HEK293 (cell line): ENCODE results near the gene CYP2C18.

Source experiments
- CTCF ChIA-PET: fragments of 350-600 bp; formaldehyde crosslinking; extraction: SDS; loops from one replicate; lab custom pipeline; 2021; ENCODE audit warnings: antibody characterized with exemption; lab: Yijun Ruan, JAX
- POLR2A ChIA-PET: fragments of 300-600 bp; formaldehyde crosslinking; extraction: SDS; loops from one replicate; lab custom pipeline; 2020; ENCODE audit warnings: antibody characterized with exemption, inconsistent platforms; lab: Yijun Ruan, JAX
- H3K27ac ChIP-seq: fragments of 200-500 bp; sonication (Bioruptor generic); 2 replicates; pipeline ENCODE4 v1.5.1; 2014; ENCODE audit warnings: low read depth, low read length, control low read depth, inconsistent platforms; ENCODE audit errors: extremely low read depth
- H3K36me3 ChIP-seq, 2 experiments: fragments of 200-500 bp in 1 of 2; sonication (Bioruptor generic) in 1 of 2; 1 replicate in 1 of 2; 2 replicates in 1 of 2; pipeline ENCODE4 v1.5.1; 2014 to 2017; ENCODE audit warnings: inconsistent platforms in 2 of 2, low read length in 2 of 2; ENCODE audit not compliant: control insufficient read depth in 2 of 2, insufficient read depth in 1 of 2
- H3K4me1 ChIP-seq: fragments of 200-500 bp; sonication (Bioruptor generic); 2 replicates; pipeline ENCODE4 v1.5.1; 2014; ENCODE audit warnings: mild to moderate bottlenecking, low read length, inconsistent platforms; ENCODE audit not compliant: control insufficient read depth, insufficient read depth
- H3K4me3 ChIP-seq: 2 replicates; pipeline ENCODE4 v1.5.1; 2011; ENCODE audit warnings: low read depth, mild to moderate bottlenecking, control low read depth, low read length, moderate library complexity
- H3K9me3 ChIP-seq: fragments of 200-500 bp; sonication (Bioruptor generic); 2 replicates; pipeline ENCODE4 v1.5.1; 2014; ENCODE audit warnings: low read depth, low read length, inconsistent platforms; ENCODE audit not compliant: control insufficient read depth, insufficient read depth
- BCL11B ChIP-seq: fragments of 450-650 bp; formaldehyde crosslinking; IDR thresholded peaks from 2 replicates; pipeline ENCODE4 v1.5.1; 2016; ENCODE audit warnings: low read depth, missing biosample characterization, missing genetic modification characterization
- ELK4 ChIP-seq: IDR thresholded peaks from 2 replicates; pipeline ENCODE4 v1.6.1; 2011; ENCODE audit warnings: mild to moderate bottlenecking, low read depth, low read length, borderline replicate concordance
- HOXA7 ChIP-seq: sonication (generic); formaldehyde crosslinking; IDR thresholded peaks from 2 replicates; pipeline ENCODE4 v1.8.1; 2022; ENCODE audit warnings: missing genetic modification reagents, borderline replicate concordance
- IKZF3 ChIP-seq: fragments of 450-650 bp; IDR thresholded peaks from 2 replicates; pipeline ENCODE4 v1.5.0; 2018; ENCODE audit warnings: missing biosample characterization, mild to moderate bottlenecking, missing genetic modification characterization, moderate library complexity
- KLF7 ChIP-seq: fragments of 450-650 bp; formaldehyde crosslinking; IDR thresholded peaks from 2 replicates; pipeline ENCODE4 v1.5.1; 2016; ENCODE audit warnings: missing biosample characterization, missing genetic modification characterization, borderline replicate concordance
- ZBTB10 ChIP-seq: fragments of 450-650 bp; formaldehyde crosslinking; IDR thresholded peaks from 2 replicates; pipeline ENCODE4 v1.5.1; 2016; ENCODE audit warnings: missing biosample characterization, missing genetic modification characterization
- ZBTB11 ChIP-seq: fragments of 450-650 bp; formaldehyde crosslinking; conservative IDR thresholded peaks from 2 replicates; pipeline ENCODE4 v1.5.1; 2016; ENCODE audit warnings: low read depth, missing biosample characterization, missing genetic modification characterization
- ZBTB20 ChIP-seq: fragments of 450-650 bp; formaldehyde crosslinking; IDR thresholded peaks from 2 replicates; pipeline ENCODE4 v1.5.1; 2016; ENCODE audit warnings: missing biosample characterization, missing genetic modification characterization
- ZNF169 ChIP-seq: fragments of 450-650 bp; formaldehyde crosslinking; IDR thresholded peaks from 2 replicates; pipeline ENCODE4 v1.5.1; 2016; ENCODE audit warnings: missing biosample characterization, missing genetic modification characterization
- ZNF19 ChIP-seq: fragments of 450-650 bp; formaldehyde crosslinking; IDR thresholded peaks from 2 replicates; pipeline ENCODE4; 2016; ENCODE audit warnings: missing biosample characterization, missing genetic modification characterization, low read depth
- ZNF248 ChIP-seq: fragments of 450-650 bp; formaldehyde crosslinking; IDR thresholded peaks from 2 replicates; pipeline ENCODE4 v1.5.1; 2017; ENCODE audit warnings: missing biosample characterization, missing genetic modification characterization
- ZNF488 ChIP-seq: fragments of 450-650 bp; formaldehyde crosslinking; IDR thresholded peaks from 2 replicates; pipeline ENCODE4 v1.5.1; 2016; ENCODE audit warnings: missing biosample characterization, missing genetic modification characterization
- ZNF664 ChIP-seq: fragments of 450-650 bp; formaldehyde crosslinking; IDR thresholded peaks from 2 replicates; pipeline ENCODE4 v1.5.1; 2016; ENCODE audit warnings: missing biosample characterization, missing genetic modification characterization
- ZSCAN16 ChIP-seq: fragments of 450-650 bp; formaldehyde crosslinking; IDR thresholded peaks from 2 replicates; pipeline ENCODE4 v1.5.1; 2016; ENCODE audit warnings: missing biosample characterization, missing genetic modification characterization
- ZSCAN23 ChIP-seq: fragments of 450-650 bp; formaldehyde crosslinking; IDR thresholded peaks from 2 replicates; pipeline ENCODE4 v1.5.1; 2016; ENCODE audit warnings: missing biosample characterization, missing genetic modification characterization
- ZXDB ChIP-seq: fragments of 450-650 bp; formaldehyde crosslinking; IDR thresholded peaks from 2 replicates; pipeline ENCODE4 v1.5.1; 2016; ENCODE audit warnings: missing biosample characterization, missing genetic modification characterization
- TF ChIP-seq, protein P1 (sequence below): fragments of 450-650 bp; formaldehyde crosslinking; IDR thresholded peaks from 2 replicates; pipeline ENCODE4 v1.5.0; 2017; ENCODE audit warnings: missing biosample characterization, missing genetic modification characterization, borderline replicate concordance
- TF ChIP-seq, protein P2 (sequence below): fragments of 450-650 bp; formaldehyde crosslinking; optimal IDR thresholded peaks from 2 replicates; pipeline ENCODE3; 2016; ENCODE audit warnings: missing biosample characterization, mild to moderate bottlenecking, missing genetic modification characterization
- TF ChIP-seq, protein P3 (sequence below): fragments of 450-650 bp; IDR thresholded peaks from 2 replicates; pipeline ENCODE4 v1.5.1; 2018; ENCODE audit warnings: missing biosample characterization, mild to moderate bottlenecking, missing genetic modification characterization

The CYP2C18 gene

GRCh38 chr10:94777886-94778458, 94.4 kb downstream of the CYP2C18 start:
- no peaks in the 10 kb centered on the region for H3K9me3 ChIP-seq
- no peaks in the 10 kb centered on the region for H3K4me1 ChIP-seq
- no peak overlapping the region for H3K4me3 ChIP-seq
- no peak overlapping the region for H3K27ac ChIP-seq
- H3K36me3 ChIP-seq: no peaks in the 10 kb centered on the region
- POLR2A ChIA-PET: no interaction called here
- CTCF ChIA-PET: no interaction called here
- TF ChIP-seq ZNF248 (tag by site-specific recombination): no peak
- TF ChIP-seq ZNF664 (tag by site-specific recombination): no peak
- TF ChIP-seq, protein P1, sequence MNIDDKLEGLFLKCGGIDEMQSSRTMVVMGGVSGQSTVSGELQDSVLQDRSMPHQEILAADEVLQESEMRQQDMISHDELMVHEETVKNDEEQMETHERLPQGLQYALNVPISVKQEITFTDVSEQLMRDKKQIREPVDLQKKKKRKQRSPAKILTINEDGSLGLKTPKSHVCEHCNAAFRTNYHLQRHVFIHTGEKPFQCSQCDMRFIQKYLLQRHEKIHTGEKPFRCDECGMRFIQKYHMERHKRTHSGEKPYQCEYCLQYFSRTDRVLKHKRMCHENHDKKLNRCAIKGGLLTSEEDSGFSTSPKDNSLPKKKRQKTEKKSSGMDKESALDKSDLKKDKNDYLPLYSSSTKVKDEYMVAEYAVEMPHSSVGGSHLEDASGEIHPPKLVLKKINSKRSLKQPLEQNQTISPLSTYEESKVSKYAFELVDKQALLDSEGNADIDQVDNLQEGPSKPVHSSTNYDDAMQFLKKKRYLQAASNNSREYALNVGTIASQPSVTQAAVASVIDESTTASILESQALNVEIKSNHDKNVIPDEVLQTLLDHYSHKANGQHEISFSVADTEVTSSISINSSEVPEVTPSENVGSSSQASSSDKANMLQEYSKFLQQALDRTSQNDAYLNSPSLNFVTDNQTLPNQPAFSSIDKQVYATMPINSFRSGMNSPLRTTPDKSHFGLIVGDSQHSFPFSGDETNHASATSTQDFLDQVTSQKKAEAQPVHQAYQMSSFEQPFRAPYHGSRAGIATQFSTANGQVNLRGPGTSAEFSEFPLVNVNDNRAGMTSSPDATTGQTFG (tag by site-specific recombination): no peak
- no peak for TF ChIP-seq HOXA7 (CRISPR knock-in tag)
- TF ChIP-seq ZSCAN16 (tag by site-specific recombination): no peak
- TF ChIP-seq ZXDB: no peak
- TF ChIP-seq ELK4: no peak
- no peak for TF ChIP-seq IKZF3
- TF ChIP-seq KLF7 (tag by site-specific recombination): no peak
- TF ChIP-seq, protein P2, sequence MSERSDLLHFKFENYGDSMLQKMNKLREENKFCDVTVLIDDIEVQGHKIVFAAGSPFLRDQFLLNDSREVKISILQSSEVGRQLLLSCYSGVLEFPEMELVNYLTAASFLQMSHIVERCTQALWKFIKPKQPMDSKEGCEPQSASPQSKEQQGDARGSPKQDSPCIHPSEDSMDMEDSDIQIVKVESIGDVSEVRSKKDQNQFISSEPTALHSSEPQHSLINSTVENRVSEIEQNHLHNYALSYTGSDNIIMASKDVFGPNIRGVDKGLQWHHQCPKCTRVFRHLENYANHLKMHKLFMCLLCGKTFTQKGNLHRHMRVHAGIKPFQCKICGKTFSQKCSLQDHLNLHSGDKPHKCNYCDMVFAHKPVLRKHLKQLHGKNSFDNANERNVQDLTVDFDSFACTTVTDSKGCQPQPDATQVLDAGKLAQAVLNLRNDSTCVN (tag by site-specific recombination): no peak
- TF ChIP-seq ZNF488 (tag by site-specific recombination): no peak
- no peak for TF ChIP-seq ZNF19 (tag by site-specific recombination)
- no peak for TF ChIP-seq ZBTB10 (tag by site-specific recombination)
- TF ChIP-seq ZSCAN23 (tag by site-specific recombination): no peak
- TF ChIP-seq ZNF169 (tag by site-specific recombination): no peak

- Histone ChIP-seq H3K4me3 (no peak overlapping the region), H3K27ac (no peak overlapping the region), H3K36me3 (no peaks in the 10 kb centered on the region), H3K9me3 (no peaks in the 10 kb centered on the region), H3K4me1 (no peaks in the 10 kb centered on the region)
- ChIA-PET CTCF (interaction anchor here (0.7 kb wide), 1 partner anchor 13 kb away, joined by 3 read pairs; no protein-coding TSS in a partner anchor), POLR2A (no interaction called here)
- TF ChIP-seq BCL11B (tag by site-specific recombination) (no peak), ZBTB20 (tag by site-specific recombination) (no peak), ZBTB11 (no peak)
- TF ChIP-seq, protein P3, sequence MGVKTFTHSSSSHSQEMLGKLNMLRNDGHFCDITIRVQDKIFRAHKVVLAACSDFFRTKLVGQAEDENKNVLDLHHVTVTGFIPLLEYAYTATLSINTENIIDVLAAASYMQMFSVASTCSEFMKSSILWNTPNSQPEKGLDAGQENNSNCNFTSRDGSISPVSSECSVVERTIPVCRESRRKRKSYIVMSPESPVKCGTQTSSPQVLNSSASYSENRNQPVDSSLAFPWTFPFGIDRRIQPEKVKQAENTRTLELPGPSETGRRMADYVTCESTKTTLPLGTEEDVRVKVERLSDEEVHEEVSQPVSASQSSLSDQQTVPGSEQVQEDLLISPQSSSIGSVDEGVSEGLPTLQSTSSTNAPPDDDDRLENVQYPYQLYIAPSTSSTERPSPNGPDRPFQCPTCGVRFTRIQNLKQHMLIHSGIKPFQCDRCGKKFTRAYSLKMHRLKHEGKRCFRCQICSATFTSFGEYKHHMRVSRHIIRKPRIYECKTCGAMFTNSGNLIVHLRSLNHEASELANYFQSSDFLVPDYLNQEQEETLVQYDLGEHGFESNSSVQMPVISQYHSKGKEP (tag by site-specific recombination): no peak
Observed at GRCh38 chr10:94780844-94781243, 97.3 kb downstream of the CYP2C18 start.
